Glomerular endothelial cell (primary cell): ENCODE data around the gene MEX3B. TPM values are rescaled to one million over a fixed set of nuclear protein-coding genes. Genes with fewer than 3 reads are reported as not detected.
"Not testable (repeated sequence)": the region's sequence is repeated elsewhere in the genome, so short reads cannot be mapped to it uniquely, and the experiment has no call there.

Experiments
- DNase-seq: peaks from one replicate; pipeline ENCODE4 v3.0.0-alpha.2; 2011; ENCODE audit warnings: low read depth, low spot score; ENCODE audit errors: extremely low read depth
- total RNA-seq: library from RNA; depleted of rRNA; stranded (reverse); fragments of >200 nt; gene quantifications from 2 replicates; pipeline ENCODE4 v1.2.3, GENCODE V29; 2015

Gene MEX3B
- total RNA-seq, 1 donor from 2014 or later: 23.6 TPM

DNA sequence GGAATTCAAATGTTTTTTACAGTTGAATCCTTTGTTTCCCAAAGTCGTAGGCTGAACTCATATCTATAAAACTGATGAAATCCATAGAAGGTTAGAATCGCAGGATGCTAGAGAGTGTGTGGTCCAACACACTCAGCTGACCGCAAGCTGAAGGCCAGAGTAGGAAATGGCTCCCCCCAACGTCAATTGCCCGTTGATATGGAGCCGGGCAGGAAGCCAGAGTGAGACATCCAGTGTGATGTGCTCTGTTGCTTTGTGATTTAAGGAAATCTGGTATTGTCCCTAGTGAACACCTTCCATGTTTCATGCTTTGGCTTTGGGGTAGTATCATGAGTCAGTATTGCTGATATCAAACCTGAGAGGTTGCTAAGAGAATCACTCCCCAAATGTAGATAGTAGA is 5.8 kb upstream of the MEX3B start:
- no peak for DNase-seq

DNA sequence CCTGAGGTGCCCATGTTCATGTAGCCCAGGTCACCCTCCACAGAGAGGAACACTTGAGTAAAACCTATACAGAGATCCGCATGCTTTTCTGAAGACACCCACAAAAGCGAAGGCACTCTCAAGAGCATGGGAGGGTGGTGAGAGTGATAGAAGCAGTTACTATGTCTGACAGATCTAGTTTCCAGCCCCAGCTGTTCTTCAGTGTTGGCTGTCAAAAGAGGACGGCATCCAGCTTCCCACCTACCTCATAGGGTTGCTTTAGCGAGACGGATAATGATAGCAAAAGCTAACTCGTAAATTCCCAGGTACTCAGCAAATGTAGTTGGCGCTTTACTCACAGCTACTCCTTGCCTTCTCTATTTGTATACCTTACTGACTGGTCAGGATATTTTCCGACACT is 3.0 kb upstream of the MEX3B start:
- no peak for DNase-seq

DNA sequence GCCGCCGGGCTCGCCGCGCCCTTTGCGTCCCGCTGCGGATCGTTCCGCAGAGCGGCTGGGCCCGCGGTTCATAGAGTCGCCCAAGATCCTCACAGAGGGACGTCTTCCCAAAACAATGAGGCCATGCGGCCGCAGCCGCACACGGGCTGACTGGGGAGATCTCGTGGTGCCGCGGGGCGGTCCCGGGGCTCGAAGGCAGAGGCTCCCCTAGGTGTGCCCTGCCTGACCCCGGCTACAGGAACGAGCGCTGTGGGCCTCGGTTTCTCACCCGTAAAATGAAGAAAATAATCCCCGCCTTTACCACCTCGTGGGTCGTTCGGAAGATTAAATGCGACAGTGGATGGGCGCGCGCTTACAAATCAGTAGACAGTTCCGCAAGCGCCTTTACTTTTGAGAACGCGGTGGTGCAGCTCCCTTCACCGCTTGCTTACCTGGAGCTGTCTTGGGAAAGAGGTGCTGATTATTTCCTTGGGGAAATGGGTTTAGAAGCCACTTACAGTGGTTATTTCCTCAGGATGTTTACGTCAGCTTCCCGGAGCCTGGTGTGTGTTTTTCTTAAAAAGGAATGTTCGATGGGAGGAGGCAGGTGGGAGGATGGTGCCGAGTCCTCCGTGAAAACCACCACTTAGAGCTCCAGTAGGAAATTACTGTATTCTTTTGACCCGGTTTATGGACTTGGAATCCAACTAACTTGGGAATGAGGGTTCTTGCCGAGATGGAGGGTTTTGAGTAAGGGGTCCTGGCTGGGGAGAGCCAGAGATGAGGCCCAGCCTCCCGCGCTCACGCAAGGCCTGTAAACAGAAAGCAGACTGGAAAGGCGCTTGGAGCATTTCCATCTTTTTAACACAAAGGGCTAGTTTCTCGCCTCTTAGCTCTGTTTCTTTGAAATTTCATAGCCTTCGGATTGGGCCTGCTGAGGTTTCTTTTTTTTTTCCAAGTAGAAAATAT is 1.9 kb upstream of the MEX3B start:
- DNase-seq: peak; percentile 51

DNA sequence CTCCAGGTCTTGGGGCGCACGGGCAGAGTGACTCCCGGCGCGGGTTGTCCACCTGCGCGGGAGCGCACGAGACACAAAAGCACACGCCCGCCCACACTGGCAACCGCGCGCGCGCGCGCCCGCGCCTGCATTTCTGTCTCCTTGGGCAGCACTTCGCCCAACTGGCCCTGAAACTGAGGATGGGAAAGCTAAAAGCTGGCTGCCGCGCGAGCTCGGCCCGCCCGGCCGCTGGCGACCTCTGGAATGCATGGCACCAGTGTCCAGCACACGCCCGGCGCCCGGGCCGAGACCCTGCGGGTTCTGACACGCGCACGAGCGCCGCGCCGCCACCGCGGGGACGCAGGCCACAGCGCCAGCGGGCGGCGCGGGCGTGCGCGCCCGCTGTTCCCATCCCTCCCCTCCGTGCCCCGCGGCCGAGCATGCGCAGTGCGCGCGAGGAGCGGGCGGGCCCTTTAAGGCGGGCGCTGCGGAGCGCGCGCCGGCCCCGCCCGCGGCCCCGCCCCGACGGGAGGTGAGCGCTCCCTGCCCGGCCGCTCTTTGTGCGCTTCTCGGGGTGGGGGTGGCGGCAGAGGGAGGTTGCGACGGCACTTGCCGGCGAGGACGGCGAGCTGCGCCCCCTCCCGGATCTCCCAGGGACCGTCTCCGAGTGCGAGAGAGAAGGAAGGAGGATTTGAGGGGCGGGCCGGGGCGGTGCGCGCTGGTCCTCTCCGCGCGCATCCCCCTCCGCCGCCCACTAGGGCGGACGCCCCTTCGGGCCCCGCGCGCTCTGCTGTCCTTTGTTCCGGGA is 1.0 kb upstream of the MEX3B start:
- no peak for DNase-seq

DNA sequence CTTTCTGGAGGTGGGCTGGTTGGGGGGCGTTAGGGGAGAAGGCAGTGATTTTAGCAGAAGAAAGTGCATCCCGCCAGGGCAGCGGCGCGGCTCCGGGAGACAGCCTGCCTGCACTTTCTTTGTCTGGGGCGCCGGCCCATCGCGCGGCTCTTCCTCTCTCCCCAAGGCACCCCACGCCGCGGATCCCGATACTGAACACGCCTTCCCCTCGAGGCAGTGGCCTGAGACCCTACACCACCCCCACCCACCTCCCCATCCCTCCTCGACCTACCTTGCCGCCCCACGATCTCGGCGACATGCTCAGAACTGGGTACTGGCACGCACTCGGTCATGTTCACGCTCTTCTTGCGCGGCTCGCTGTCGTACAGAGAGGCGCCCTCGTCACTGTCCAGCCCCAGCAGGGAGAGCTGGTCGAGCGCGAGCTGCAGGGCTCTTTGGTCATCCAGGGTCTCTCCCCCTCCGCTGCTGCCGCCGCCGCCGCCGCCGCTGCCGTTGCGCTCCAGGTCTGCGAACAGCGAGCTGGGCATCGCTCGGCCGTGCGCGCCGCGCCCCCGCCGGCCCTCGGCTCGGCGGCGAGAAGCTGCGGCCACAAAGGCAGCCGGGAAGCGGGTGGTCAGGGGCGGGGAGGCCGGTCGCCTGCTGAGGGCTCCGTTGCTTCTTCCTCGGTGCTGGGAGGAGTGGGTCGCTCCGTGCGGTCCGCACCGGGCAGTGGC is 483 bp downstream of the MEX3B start:
- DNase-seq: no peak

DNA sequence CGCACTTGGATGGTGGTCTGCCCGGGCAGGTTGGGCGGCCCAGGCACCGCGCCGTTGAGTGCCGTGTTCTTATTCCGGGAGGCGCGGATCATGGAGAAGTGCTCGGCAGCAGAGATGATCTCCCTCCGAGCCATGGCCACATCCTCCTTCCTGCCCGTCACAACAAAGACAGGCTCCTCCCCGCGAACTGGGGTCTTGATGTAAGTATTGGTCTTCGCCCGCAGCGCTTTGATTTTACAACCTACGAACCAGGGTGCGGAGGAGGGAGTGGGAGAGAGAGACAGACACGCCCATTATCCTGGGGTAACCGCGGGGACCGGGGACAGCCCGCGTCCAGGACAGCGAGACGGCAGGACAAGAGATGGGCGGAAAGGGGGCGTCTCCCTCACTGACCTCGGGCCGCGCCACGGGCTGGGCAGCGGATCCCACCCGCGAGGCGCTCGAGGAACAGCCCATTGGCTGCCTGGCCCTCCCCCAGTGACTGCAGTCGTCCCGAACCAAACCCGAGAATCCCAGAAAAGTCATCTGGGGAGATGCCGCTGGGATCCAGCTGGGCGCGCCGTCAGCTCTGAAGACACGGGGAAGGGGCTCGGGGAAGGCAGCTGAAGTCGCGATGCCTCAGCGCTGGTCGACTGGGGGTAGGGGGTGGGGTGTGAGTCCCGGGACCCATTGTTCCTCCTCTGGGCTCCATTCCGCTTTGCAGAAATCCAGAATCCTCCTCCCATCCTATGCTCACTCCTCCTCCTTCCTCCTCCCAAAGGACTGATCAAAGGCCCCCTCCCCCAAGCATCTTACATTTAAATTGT is 1.2 kb downstream of the MEX3B start:
- DNase-seq: no peak

DNA sequence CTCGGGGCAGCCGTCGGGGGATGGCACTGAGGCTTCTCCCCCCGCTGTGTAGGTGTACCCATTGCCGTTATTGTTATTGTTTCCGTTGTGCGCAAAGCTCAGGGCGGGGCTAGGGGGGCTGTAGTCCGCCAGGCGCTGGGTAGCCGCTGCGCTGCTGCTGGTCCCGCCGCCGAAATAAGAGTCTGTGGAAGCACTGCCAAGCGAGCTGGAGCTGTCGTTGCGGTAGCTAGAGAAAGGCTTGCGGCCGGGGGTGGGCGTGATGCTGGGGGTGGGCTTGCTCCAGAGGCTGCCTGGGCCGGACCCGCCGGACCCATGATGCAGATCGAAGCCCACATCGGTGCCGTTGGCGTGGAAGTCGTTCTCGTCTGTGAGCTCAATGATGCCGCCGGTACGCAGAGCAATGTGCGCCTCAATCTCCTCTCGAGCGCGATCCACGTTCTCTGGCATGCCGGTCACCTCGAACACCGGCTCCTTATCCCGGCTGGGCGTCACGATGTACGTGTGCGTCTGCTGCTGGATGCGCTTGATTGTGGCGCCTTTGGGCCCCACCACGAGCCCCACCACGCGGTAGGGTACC is 1.9 kb downstream of the MEX3B start:
- DNase-seq: no peak

DNA sequence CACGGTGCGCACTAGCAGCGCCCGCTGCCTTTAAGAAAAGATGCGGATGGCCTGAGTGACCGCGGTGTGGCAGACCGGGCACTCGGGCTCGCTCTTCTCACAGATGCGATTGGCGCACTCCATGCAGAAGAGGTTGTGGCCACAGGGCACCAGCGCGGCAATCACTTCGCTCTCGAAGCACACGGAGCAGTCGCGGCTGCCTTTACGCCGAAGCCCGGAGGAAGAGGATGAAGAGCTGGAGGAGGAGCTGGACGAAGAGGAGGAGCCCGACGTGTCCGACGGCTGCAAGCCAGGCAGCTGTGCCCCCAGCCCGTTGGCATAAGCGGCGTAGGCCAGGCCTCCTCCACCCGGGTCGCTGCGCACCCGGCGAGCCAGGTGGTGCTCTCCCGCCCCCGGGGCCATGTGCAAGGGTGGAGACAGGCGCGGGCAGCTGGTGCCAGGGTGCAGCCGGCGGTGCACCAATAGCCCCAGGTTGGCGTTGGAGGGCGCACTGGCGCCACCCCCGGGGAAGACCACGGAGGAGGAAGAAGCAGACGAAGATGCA is 2.6 kb downstream of the MEX3B start:
- DNase-seq: no peak

DNA sequence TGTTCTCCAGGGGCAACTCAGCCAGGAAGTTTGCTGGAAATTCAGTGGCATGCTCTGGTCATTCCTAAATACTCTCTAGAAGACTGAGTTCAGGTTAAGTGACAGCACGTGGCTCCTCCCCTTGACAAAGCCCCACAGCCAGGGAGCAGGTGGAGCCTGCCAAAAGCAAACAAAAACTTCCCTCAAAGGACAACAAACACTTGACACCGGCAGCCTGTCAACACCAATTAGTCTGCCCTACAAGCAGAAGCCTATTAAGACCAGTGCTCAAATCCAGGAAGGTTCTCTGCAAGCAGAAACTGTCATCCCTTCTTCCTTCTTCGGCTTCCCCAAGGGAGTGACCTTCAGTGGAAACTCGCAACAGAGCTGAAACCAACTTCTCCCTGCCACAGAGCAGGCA is 5.0 kb downstream of the MEX3B start:
- no peak for DNase-seq

DNA sequence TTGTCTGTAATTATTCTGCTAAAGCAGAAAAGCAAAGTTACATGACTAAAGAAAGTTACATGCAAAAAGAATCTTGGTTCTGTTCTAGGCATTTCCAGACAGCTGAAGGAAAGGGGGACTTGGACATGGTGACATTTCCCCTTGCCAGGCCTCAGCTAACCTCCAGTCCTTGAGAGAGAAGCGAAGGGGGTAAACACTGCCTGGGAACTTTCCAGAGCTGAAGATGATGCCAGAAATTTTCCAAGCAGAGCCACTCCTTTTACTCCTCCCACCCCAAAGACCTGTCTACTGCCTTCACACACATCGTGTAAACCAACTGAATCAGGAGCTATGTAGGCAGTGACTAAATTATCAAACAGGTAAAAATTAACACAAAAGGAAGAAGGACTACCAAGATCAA is 5.4 kb downstream of the MEX3B start:
- DNase-seq: no peak

DNA sequence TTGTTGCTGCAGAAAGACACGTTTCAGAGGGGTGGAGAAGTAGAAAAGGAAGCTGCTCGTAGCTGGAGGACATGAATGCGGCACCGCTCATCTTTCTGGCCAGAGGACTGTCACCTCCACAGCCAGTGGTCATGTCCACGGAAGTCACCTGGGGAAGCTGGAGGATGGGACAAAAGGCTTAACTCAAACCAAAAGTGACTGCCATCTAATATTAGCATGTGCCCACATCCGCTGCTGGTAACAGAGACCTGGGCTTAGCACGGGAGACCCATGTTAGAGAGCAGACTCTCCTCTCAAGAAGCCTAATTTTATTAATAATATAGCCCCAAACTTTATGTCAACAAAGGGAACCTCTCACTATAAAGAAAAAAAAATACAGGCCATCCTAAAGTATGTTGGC is 5.9 kb downstream of the MEX3B start:
- no peak for DNase-seq

DNA sequence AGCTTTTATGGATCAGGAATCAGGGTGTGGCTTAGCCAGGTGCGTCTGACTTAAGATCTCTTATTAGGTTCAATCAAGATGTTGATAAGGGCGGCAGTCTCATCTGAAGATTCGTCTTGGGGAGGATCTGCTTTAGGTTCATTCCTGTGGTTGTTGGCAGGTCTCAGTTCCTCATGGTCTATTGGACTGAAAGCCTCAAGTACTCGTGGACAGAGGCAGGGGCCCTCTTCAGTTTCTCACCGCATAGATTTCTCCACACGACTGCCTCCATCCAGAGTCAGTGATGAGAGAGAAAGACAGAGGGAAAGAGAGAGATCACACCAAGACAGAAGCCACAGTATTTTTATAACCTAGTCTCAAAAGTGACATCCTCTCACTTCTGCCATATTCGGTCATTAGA is 9.4 kb downstream of the MEX3B start:
- DNase-seq: no peak

DNA sequence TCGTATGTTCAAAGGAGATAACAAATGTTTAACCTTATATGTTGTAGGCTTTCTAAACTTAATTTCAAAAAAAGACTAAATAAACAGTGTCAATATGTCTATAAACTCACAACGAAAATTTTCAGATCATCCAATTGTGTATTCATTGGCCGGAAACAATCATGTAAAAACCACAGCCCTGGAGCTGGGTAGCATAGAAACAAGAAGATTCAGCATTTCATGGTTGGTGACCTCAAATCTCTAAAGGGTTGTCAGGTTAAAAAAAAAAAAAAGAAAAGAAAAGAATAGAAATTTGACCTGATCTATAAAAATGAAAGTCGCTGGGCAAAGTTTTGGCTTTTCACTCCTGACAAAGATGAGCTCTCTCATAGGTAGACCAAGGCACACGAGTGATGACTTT is 13.9 kb downstream of the MEX3B start:
- no peak for DNase-seq

DNA sequence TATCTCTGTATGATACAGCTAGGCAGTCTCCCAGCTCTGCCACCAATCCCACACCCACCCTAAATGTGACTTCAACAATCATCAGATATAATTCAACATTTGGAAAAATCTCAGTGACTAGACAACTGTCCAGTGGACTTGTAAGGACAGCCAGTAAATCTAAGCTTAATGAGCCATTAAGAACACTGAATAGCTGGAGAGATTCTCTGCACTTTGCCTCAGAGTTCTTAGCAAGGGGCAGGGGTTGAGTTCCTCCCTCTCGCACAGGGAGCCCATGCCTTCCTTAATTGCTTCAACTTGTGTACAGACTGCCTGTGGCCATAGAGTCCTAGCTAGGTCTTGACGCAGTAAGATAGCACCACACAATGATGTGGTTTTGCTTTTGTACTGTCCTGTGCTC is 15.6 kb downstream of the MEX3B start:
- DNase-seq: no peak

DNA sequence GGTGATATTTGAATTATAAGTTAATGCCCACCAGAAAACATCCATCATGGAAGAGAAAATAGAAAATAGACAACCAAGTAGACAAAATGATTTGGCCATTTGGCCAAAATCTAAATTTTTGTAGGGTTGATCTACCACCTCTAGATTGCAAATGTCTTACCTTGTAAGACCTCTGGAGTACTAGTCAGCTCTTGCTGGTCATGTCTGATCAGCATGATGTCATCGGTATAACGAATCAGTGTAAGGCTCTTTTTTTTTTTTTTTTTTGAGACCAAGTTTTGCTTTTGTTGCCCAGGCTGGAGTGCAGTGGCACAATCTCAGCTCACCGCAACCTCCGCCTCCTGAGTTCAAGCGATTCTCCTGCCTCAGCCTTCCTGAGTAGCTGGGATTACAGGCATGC is 17.7 kb downstream of the MEX3B start:
- not testable (repeated sequence) for DNase-seq

DNA sequence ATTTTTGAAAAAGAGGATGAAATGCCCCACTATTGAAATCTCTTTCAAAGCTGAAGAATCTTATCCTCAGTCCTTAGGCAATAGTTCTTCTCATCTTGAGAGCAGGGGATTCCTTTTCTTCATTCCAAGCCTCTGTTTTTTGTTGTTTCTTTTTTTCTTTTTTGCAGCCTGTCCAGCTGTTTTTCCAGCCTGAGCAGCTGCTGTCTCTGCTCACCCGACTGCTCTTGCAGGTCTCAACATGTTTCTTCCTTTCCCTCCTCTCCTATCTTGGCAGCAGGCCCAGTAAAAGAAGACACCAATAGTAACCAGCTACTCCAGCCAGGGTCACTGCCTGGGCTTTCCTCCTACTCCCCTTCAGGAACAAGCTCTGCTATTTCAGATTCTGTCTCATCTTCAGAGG is 23.8 kb downstream of the MEX3B start:
- no peak for DNase-seq

DNA sequence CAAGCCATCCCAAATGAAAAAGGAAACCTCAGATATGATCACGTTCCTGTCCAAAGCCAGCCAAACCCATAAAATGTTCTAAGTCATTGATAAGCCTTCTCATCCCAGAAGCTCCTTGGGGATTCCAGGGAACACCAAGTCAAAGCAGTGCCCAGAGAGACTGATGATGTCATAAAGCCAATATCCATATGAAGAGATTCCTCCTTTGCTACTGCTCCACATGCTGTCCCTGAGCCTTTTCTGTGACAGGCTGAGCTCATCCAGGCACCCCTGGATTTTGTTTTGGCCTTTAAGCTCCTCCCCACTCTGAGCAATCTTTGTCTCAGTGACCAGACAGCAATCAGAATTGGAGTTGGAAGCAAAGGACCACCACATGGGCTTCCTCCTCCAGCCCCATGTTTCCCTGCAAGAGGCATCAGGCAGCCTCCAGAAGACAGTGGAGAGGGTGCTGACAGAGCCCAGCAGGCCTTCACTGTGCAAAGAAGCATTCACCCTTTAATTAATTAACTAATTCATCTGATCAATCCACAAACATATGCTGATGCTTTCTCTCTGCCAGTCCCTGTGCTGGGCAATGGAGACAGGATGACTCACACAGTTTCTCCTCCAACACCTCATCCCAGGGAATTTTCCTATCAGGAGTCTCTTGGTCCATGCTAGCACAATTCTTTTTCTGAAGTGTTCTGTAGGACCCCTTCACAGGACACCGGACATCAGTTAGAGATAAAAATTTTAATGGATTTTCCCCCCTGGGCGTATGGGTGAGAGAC is 25.0 kb downstream of the MEX3B start:
- DNase-seq: no peak

DNA sequence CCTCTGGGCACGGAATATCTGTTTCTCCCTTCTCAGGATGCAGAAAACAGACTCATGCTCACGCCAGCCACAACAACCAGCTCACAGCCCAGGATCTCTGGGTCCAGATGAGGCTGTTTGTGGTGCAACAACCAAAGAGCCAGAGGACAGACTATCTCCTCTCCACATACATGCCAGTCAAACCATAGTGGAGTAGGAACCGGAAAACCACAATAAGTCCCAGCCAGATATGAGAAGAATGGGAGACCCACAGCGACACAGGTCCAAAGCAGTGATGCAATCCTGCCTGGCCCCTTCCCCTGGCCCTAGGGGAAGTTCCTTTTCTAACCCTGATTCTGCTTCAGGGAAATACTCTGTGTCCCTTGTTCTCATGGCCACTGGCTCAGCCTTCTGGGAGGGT is 27.6 kb downstream of the MEX3B start:
- DNase-seq: no peak

DNA sequence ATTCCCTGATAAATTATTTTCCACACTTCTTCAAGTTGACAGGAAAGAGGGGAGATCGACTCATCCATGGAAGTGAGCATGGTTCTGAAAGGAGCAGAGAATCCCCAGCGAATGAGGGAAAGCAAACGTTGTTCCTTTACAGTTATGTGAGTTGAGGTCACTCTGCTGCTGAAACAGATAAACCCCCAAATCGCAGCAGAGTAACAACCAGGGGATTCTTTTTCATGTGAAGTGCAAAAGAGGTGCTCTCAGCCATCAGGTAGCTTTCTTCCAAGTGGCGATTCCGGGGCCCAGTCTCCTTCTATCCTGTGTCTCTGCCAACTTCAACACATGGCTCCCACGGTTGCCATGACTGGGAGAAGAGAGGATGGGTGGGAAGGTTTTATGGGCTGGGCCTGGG is 28.2 kb downstream of the MEX3B start:
- DNase-seq: no peak
